HepG2 (cell line): ENCODE data around the gene NXPH4. TPM values are rescaled to one million over a fixed set of nuclear protein-coding genes. Genes with fewer than 3 reads are reported as not detected.

ENCODE experiments used
- CHD4 ChIP-seq: fragments of 200-600 bp; sonication (generic); IDR thresholded peaks from 2 replicates; pipeline ENCODE4 v1.7.0; 2017; ENCODE audit warnings: mild to moderate bottlenecking, low read length, borderline replicate concordance
- GATAD2A ChIP-seq: IDR thresholded peaks from 2 replicates; pipeline ENCODE4 v1.6.1; 2016
- SAP130 ChIP-seq: IDR thresholded peaks from 2 replicates; pipeline ENCODE4 v1.6.1; 2016; ENCODE audit warnings: low read depth
- SATB2 ChIP-seq: sonication (generic); formaldehyde crosslinking; IDR thresholded peaks from 2 replicates; pipeline ENCODE4 v1.5.0; 2020; ENCODE audit warnings: missing genetic modification reagents
- SRSF1 ChIP-seq: fragments of 200-400 bp; formaldehyde crosslinking; optimal IDR thresholded peaks from 2 replicates; pipeline ENCODE3; 2017; ENCODE audit warnings: mild to moderate bottlenecking, low read depth, low read length, moderate library complexity
- YEATS4 ChIP-seq: sonication (generic); formaldehyde crosslinking; IDR thresholded peaks from 2 replicates; pipeline ENCODE4 v1.4.0; 2020; ENCODE audit warnings: missing genetic modification reagents, borderline replicate concordance
- ZNF230 ChIP-seq: sonication (generic); formaldehyde crosslinking; IDR thresholded peaks from 2 replicates; pipeline ENCODE4 v1.4.0; 2020; ENCODE audit warnings: mild to moderate bottlenecking, missing genetic modification reagents
- polyA plus RNA-seq, 8 experiments: library from polyadenylated mRNA; depleted of rRNA in 3 of 8; stranded (reverse) in 7 of 8; unstranded in 1 of 8; fragments of >200 nt; fragmentation: Illumina TruSeq in 4 of 8; extraction: Trizol in 4 of 8; gene quantifications; 2 replicates each; pipeline versions ENCODE4 v1.2.1 to v1.2.3, GENCODE V29; 2011 to 2016; ENCODE audit warnings: low read depth in 4 of 8, missing spikeins in 1 of 8, mixed read lengths in 1 of 8; ENCODE audit not compliant: insufficient read depth in 1 of 8
- total RNA-seq, 5 experiments: library from RNA; depleted of rRNA; stranded (reverse); fragments of >200 nt; fragmentation: Illumina TruSeq; extraction: Trizol; gene quantifications; 2 replicates each; pipeline ENCODE4 v1.2.3, GENCODE V29; 2016; ENCODE audit warnings: low read depth in 1 of 5
- TF ChIP-seq, protein P1 (sequence below), 2 experiments: sonication (generic) in 1 of 2; formaldehyde crosslinking in 1 of 2; IDR thresholded peaks; 2 replicates each; pipeline versions ENCODE4 v1.4.0 to v1.6.1; 2018 to 2020; ENCODE audit warnings: missing genetic modification reagents in 2 of 2, borderline replicate concordance in 1 of 2, low read depth in 1 of 2, mild to moderate bottlenecking in 1 of 2, missing biosample characterization in 1 of 2
- TF ChIP-seq, protein P2 (sequence below): sonication (generic); formaldehyde crosslinking; IDR thresholded peaks from 2 replicates; pipeline ENCODE4 v1.4.0; 2020; ENCODE audit warnings: missing genetic modification reagents
- TF ChIP-seq, protein P3 (sequence below): sonication (generic); formaldehyde crosslinking; IDR thresholded peaks from 2 replicates; pipeline ENCODE4 v1.5.0; 2020; ENCODE audit warnings: mild to moderate bottlenecking, missing genetic modification reagents, borderline replicate concordance
- TF ChIP-seq, protein P4 (sequence below): sonication (generic); formaldehyde crosslinking; IDR thresholded peaks from 2 replicates; pipeline ENCODE4 v1.8.0; 2022; ENCODE audit warnings: mild to moderate bottlenecking, missing genetic modification reagents; ENCODE audit not compliant: insufficient replicate concordance
- TF ChIP-seq, protein P5 (sequence below): IDR thresholded peaks from 2 replicates; pipeline ENCODE4 v1.6.1; 2016; ENCODE audit warnings: missing biosample characterization, missing genetic modification reagents, low read depth

NXPH4 gene
- total and polyA plus RNA-seq, 2 of the 13 experiments (the other 11 are each of a cell fraction or from before 2014, with no cell fraction given), result 0.13 TPM; not detected in 1

DNA sequence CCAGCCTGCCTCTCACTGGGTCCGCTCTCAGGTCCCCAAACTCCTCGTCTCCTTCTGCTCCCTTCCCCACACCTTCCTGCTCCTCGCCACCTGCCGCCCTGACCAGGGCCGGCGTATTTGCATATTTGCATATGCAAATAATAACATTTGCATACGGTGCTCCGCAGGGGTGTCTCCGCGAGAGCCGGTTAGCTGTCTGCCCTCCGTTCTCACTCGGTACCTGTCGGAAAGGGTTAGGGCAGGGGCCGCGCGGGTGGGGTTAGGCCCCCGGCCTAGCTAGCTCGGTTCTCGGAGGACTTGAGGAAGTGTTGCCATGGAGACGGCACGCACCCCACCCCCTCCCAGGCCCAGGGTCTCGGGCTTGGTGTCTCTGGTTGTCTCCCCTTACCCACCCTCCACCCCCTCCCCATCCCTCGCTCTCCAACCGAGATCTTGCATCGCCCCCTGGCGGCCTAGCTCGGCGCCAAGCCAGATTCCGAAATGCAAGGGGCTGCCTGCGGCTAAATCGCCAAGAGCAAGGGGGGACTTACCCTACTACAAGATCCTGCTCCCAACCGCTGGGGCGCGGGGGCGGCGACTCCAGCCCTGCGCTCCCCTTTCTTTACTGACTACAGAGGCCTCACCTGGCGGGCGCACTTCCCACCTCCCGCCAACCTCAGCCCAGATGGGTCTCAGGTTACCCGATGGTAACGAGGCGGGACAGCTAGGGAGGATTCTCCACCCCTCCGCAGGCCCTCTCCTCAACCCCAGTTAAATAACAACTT, 26.3 kb downstream of the NXPH4 start (continued):
- no peak for TF ChIP-seq SATB2 (CRISPR knock-in tag)
- TF ChIP-seq, protein P1, sequence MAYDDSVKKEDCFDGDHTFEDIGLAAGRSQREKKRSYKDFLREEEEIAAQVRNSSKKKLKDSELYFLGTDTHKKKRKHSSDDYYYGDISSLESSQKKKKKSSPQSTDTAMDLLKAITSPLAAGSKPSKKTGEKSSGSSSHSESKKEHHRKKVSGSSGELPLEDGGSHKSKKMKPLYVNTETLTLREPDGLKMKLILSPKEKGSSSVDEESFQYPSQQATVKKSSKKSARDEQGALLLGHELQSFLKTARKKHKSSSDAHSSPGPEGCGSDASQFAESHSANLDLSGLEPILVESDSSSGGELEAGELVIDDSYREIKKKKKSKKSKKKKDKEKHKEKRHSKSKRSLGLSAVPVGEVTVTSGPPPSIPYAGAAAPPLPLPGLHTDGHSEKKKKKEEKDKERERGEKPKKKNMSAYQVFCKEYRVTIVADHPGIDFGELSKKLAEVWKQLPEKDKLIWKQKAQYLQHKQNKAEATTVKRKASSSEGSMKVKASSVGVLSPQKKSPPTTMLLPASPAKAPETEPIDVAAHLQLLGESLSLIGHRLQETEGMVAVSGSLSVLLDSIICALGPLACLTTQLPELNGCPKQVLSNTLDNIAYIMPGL (CRISPR knock-in tag; IDR thresholded peaks at IDR 0.05; ENCODE audit: borderline replicate concordance in 1 of 2, low read depth in 1 of 2), result peak in 1 of 2 experiments; percentile 22; a peak in 1 of 4 replicates
- TF ChIP-seq, protein P2, sequence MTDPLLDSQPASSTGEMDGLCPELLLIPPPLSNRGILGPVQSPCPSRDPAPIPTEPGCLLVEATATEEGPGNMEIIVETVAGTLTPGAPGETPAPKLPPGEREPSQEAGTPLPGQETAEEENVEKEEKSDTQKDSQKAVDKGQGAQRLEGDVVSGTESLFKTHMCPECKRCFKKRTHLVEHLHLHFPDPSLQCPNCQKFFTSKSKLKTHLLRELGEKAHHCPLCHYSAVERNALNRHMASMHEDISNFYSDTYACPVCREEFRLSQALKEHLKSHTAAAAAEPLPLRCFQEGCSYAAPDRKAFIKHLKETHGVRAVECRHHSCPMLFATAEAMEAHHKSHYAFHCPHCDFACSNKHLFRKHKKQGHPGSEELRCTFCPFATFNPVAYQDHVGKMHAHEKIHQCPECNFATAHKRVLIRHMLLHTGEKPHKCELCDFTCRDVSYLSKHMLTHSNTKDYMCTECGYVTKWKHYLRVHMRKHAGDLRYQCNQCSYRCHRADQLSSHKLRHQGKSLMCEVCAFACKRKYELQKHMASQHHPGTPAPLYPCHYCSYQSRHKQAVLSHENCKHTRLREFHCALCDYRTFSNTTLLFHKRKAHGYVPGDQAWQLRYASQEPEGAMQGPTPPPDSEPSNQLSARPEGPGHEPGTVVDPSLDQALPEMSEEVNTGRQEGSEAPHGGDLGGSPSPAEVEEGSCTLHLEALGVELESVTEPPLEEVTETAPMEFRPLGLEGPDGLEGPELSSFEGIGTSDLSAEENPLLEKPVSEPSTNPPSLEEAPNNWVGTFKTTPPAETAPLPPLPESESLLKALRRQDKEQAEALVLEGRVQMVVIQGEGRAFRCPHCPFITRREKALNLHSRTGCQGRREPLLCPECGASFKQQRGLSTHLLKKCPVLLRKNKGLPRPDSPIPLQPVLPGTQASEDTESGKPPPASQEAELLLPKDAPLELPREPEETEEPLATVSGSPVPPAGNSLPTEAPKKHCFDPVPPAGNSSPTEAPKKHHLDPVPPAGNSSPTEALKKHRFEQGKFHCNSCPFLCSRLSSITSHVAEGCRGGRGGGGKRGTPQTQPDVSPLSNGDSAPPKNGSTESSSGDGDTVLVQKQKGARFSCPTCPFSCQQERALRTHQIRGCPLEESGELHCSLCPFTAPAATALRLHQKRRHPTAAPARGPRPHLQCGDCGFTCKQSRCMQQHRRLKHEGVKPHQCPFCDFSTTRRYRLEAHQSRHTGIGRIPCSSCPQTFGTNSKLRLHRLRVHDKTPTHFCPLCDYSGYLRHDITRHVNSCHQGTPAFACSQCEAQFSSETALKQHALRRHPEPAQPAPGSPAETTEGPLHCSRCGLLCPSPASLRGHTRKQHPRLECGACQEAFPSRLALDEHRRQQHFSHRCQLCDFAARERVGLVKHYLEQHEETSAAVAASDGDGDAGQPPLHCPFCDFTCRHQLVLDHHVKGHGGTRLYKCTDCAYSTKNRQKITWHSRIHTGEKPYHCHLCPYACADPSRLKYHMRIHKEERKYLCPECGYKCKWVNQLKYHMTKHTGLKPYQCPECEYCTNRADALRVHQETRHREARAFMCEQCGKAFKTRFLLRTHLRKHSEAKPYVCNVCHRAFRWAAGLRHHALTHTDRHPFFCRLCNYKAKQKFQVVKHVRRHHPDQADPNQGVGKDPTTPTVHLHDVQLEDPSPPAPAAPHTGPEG (CRISPR knock-in tag), result no peak
- 0 out of 2 replicates have a peak, but pooled peaks have one; percentile 26 for TF ChIP-seq GATAD2A (CRISPR knock-in tag)
- peak; percentile 10 for TF ChIP-seq SRSF1
- 0 out of 2 replicates have a peak, but pooled peaks have one; percentile 17 for TF ChIP-seq SAP130
- no peak; the same call in 1 of the 2 replicates for TF ChIP-seq CHD4
- TF ChIP-seq, protein P3, sequence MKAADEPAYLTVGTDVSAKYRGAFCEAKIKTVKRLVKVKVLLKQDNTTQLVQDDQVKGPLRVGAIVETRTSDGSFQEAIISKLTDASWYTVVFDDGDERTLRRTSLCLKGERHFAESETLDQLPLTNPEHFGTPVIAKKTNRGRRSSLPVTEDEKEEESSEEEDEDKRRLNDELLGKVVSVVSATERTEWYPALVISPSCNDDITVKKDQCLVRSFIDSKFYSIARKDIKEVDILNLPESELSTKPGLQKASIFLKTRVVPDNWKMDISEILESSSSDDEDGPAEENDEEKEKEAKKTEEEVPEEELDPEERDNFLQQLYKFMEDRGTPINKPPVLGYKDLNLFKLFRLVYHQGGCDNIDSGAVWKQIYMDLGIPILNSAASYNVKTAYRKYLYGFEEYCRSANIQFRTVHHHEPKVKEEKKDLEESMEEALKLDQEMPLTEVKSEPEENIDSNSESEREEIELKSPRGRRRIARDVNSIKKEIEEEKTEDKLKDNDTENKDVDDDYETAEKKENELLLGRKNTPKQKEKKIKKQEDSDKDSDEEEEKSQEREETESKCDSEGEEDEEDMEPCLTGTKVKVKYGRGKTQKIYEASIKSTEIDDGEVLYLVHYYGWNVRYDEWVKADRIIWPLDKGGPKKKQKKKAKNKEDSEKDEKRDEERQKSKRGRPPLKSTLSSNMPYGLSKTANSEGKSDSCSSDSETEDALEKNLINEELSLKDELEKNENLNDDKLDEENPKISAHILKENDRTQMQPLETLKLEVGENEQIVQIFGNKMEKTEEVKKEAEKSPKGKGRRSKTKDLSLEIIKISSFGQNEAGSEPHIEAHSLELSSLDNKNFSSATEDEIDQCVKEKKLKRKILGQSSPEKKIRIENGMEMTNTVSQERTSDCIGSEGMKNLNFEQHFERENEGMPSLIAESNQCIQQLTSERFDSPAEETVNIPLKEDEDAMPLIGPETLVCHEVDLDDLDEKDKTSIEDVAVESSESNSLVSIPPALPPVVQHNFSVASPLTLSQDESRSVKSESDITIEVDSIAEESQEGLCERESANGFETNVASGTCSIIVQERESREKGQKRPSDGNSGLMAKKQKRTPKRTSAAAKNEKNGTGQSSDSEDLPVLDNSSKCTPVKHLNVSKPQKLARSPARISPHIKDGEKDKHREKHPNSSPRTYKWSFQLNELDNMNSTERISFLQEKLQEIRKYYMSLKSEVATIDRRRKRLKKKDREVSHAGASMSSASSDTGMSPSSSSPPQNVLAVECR (CRISPR knock-in tag), result no peak
- peak; percentile 13; the same call in 1 of the 2 replicates for TF ChIP-seq YEATS4 (CRISPR knock-in tag)
- no peak for TF ChIP-seq ZNF230 (CRISPR knock-in tag)
- TF ChIP-seq, protein P4, sequence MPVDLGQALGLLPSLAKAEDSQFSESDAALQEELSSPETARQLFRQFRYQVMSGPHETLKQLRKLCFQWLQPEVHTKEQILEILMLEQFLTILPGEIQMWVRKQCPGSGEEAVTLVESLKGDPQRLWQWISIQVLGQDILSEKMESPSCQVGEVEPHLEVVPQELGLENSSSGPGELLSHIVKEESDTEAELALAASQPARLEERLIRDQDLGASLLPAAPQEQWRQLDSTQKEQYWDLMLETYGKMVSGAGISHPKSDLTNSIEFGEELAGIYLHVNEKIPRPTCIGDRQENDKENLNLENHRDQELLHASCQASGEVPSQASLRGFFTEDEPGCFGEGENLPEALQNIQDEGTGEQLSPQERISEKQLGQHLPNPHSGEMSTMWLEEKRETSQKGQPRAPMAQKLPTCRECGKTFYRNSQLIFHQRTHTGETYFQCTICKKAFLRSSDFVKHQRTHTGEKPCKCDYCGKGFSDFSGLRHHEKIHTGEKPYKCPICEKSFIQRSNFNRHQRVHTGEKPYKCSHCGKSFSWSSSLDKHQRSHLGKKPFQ, result no peak
- TF ChIP-seq, protein P5, sequence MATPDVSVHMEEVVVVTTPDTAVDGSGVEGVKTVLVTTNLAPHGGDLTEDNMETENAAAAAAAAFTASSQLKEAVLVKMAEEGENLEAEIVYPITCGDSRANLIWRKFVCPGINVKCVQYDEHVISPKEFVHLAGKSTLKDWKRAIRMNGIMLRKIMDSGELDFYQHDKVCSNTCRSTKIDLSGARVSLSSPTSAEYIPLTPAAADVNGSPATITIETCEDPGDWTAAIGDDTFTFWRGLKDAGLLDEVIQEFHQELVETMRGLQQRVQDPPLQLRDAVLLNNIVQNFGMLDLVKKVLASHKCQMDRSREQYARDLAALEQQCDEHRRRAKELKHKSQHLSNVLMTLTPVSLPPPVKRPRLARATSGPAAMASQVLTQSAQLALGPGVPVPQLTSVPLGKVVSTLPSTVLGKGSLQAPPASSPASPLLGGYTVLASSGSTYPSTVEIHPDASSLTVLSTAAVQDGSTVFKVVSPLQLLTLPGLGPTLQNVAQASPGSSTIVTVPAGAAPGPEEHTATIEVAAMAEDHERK, result no peak
